Anterior cingulate cortex (tissue), 58 donors: ENCODE data around the gene CIAO3.
"Not testable (repeated sequence)": the region's sequence is repeated elsewhere in the genome, so short reads cannot be mapped to it uniquely, and the experiment has no call there.

Experiments used
- DNase-seq, 58 donors: peaks; one replicate each; lab custom pipeline; 2025; lab: John Stamatoyannopoulos, UW

The CIAO3 gene

DNA sequence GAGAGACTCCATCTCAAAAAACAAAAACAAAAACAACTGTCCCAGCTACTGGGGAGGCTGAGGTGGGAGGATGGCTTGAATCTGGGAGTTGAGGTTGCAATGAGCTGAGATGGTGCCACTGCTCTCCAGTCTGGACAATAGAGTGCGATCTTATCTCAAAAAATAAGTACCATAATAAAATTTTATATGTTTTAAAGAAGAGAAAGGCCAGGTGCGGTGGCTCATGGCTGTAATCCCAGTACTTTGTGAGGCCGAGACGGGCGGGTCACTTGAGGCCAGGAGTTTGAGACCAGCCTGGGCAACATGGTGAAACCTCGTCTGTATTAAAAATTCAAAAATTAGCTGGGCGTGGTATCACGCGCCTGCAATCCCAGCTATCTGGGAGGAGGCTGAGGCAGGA, 36.0 kb upstream of the CIAO3 start:
- DNase-seq, result no peak

DNA sequence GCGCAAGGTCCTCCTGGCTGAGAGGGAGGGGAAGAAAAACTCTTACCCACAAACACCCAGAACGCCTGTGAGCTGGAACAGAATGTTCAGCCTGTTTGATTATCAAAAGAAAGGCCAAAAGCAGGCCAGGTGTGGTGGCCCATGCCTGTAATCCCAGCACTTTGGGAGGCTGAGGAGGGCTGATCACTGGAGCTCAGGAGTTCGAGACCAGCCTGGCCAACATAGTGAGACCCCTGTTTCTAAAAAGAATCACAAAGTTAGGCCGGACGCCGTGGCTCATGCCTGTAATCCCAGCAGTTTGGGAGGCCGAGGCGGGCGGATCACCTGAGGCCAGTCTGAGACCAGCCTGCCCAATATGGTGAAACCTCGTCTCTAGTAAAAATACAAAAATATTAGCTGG, 35.5 kb upstream of the CIAO3 start:
- DNase-seq, result not testable (repeated sequence)

DNA sequence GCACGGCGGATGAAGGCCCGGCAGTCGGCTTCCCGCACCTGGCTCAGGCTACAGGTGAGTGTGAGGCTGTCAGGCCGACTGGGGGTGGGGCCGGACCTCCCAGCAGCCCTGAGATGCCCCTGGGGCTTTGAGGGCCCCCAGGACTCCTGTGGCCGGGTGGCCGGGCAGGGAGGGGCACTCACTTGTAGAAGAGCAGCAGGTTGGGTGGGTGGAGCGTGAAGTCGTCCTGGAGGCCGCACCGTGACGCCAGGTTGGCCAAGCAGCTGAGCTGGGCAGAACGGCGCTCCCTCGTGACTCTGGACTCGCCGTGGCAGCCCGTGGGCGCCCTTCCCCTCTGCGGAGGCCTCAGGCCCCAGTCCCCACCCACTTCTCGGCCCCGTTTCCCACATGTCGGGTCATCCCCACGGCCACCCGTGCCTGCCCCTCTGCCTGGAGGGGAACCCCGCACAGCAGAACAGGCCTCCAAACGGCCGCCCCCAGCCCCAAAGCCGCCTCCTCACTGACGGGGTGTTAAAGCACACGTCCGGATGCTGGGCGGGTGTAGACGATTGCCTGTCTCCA, 34.5 kb upstream of the CIAO3 start:
- DNase-seq, result no peak

DNA sequence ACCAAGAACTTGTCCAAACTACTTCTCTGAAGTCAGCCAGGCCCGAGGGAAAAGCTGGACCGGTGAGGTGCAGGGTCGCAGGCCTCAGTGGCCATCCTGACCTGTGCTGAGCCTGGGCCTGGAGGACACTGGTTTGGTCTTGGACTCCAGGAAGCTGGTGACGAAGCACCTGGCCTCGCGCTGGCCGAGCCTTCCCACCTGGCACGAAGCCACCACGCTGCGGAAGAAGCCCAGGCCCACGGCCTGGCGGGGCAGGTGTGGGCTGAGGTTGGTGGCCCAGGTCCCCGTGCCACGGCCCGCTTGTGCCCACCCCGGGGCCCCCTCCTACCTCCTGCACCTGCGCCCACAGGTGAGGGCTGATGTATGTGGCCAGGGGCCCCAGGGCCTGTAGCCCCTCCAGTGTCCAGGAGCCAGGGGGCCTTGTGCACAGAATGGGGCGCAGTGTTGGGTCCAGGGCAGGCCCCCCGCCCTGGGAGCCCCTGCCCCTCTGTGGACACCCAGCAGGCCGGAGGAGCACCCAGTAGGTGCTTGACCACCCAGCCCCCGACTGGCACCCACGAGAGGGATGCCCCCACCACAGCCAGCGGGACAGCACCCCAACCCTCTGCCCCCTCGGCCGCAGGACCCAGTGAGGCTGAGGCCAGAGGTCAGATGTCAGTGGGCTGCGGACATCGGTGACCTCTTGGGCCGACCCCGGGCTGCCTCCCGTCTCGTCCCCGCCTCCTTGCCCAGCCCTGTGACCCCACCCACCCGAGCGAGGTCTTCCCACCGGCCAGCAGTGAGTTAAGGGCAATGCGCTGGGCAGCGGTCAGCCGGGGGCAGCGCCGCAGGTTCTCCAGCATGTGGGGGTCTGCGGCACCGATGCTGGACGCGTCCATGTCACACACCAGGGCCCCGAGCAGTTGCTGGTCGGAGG, 33.5 kb upstream of the CIAO3 start:
- no peak for DNase-seq

DNA sequence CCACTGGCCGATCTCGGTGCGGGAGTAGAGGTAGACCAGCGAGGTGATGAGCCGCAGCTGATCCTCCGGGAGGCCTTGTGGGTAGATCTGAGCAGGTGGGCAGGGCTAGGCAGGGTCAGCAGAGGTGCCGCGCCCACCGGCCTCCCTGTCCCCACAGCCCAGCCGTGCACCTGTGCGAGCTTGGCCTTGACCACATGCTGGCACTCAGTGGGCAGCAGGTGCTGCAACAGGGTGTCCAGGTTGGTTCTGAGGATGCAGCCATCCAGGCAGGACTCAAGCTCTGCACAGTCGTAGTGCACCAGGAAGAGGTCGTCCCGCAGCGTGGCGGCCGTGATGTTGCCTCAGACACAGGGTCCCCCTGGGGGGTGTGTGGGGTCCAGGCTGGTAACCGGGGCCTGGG, 32.2 kb upstream of the CIAO3 start:
- DNase-seq, result no peak

DNA sequence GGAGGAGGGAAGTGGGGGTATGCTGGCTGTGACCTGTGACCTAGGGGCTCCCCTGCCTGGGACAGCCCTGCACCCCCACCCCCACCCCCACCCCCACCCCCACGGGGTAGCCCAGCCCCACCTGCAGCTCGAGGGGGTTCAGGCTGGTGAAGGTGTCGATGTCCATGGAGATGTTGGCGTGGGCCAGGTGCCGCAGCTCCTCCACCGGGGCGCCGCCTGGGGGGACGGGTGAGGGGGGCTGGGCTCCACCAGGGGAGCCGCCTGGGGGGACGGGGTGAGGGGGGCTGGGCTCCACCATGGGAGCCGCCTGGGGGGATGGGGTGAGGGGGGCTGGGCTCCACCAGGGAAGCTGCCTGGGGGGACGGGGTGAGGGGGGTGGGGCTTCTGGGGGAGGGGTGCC, 29.6 kb upstream of the CIAO3 start:
- DNase-seq, result no peak

DNA sequence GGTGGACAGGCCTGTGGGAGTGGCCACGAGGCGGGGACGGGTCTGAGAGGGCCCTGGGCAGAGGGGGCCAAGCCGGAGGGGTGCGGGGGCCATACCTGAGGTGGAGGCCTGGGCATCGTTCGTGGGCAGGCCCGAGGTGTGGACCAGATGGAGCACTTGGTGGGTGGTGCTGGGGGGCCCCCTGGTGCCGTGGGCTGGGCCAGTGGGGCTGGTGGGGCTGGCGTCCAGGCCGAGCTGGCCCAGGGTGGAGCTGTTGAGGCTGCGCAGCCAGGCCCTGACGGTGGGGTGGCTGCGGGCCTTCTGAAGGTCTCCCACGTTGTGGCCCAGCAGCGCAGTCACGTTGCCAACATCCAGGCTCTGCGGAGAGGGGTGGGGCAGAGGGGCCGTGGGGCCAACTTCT, 29.1 kb upstream of the CIAO3 start:
- no peak for DNase-seq

DNA sequence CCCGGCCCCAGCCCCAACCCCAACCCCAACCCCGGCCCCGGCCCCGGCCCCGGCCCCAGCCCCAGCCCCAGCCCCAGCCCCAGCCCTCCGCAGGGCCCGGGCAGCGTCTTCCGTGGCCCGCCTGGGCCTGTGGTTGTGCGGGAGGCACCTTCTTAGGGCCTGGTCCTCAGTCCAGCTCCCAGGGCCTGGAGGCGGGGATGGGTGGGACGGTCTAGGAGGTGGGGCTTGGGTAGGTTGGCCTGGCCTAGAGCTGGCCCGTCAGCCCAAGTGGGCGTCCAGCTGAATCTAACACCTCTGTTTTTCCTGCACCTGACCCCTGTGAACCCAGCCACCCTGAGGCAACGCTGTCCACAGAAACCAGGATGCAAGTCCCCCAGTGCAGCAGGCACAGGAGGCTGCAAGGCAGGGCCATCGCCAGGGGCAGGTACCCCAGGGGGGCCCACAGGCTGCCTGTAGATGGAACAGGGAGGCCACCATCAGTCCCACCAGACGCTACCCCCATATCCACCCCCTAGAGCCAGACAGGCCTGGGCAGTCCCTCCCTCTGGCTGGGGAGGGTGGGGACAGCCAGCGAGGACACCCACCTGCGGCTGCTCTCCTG, 28.5 kb upstream of the CIAO3 start:
- no peak for DNase-seq

DNA sequence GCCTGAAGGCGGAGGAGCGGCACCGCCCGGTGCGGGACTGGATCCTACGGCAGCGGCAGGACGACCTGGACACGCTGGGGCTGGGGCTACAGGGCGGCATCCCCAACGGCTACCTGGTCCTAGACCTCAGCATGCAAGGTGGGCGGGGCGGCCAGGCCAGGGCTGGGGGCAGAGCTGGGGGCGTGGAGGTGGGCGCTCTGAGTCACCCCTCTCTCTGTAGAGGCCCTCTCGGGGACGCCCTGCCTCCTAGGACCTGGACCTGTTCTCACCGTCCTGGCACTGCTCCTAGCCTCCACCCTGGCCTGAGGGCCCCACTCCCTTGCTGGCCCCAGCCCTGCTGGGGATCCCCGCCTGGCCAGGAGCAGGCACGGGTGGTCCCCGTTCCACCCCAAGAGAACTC, 27.6 kb upstream of the CIAO3 start:
- no peak for DNase-seq

DNA sequence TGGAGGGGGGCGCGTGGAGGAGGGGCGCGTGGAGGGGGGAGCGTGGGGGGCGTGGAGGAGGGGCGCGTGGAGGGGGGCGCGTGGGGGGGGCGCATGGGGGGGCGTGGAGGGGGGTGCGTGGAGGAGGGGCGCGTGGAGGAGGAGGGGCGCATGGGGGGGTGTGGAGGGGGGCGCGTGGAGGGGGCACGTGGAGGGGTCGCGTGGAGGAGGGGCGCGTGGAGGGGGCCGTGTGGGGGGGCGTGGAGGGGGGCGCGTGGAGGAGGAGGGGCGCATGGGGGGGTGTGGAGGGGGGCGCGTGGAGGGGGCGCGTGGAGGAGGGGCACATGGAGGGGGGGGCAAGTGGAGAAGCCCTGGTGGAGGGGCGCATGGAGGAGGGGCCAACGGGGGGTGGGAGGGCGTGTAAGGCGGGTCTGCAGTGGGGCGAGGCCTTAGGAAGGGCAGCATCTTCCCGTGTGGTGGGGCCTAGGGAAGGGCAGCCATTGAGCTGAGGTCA, 27.0 kb upstream of the CIAO3 start:
- no peak for DNase-seq

DNA sequence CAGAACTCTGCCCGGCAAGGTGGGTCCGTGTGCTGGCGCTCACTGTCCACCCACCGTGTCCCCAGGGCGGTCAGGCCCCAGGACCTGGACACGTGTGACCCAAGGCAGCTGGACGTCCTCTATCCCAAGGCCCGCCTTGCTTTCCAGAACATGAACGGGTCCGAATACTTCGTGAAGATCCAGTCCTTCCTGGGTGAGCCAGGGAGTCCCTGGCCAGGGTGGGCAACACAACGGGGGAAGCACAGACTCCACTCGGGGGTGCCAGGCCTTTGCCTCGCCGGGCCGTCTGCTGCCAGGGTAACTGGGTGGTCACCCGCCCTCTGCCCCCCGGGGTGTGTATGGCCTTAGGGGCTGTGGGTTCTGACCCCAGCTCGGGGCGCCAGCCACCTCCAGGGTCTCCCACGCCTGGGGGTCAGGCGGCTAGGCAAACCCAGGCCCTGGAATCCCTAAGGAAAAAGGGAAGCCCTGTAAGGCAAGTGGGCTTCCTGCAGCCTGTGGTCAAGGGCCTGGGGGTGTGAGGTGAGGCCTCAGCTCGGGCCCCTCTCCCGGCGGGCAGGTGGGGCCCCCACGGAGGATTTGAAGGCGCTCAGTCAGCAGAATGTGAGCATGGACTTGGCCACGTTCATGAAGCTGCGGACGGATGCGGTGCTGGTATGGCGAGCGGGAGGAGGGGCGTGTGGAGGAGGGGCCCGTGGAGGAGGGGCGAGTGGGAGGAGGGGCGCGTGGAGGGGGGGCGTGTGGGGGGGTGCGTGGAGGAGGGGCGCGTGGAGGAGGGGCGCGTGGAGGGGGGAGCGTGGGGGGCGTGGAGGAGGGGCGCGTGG, 26.2 kb upstream of the CIAO3 start:
- no peak for DNase-seq

DNA sequence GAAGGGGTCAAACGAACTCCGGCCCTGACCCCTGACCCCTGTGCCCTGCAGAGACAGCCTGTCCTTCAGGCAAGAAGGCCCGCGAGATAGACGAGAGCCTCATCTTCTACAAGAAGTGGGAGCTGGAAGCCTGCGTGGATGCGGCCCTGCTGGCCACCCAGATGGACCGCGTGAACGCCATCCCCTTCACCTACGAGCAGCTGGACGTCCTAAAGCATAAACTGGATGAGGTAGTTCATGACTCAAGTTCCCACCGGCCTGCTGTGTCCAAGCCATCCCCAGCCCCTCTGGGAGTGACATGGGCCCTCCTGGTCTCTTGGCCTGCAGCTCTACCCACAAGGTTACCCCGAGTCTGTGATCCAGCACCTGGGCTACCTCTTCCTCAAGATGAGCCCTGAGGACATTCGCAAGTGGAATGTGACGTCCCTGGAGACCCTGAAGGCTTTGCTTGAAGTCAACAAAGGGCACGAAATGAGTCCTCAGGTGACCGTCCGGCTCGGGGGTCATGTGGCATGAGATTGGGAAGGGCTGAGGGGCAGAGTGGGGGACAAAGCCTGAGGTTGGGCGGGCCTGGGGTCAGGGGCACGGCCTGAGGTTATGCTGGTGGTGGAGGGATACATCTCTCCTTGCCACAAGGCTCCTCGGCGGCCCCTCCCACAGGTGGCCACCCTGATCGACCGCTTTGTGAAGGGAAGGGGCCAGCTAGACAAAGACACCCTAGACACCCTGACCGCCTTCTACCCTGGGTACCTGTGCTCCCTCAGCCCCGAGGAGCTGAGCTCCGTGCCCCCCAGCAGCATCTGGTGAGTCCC, 25.4 kb upstream of the CIAO3 start:
- no peak for DNase-seq

DNA sequence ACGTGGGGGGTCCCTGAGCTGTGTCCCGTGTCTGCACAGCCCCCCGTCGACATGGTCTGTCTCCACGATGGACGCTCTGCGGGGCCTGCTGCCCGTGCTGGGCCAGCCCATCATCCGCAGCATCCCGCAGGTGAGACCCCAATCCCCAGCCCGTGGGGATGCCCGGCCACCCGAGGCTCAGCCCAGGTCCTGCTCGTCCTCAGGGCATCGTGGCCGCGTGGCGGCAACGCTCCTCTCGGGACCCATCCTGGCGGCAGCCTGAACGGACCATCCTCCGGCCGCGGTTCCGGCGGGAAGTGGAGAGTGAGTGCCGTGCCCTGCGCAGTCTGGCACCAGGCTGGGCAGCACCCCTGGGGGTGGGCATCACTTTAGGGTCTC, 24.7 kb upstream of the CIAO3 start:
- DNase-seq, result no peak

DNA sequence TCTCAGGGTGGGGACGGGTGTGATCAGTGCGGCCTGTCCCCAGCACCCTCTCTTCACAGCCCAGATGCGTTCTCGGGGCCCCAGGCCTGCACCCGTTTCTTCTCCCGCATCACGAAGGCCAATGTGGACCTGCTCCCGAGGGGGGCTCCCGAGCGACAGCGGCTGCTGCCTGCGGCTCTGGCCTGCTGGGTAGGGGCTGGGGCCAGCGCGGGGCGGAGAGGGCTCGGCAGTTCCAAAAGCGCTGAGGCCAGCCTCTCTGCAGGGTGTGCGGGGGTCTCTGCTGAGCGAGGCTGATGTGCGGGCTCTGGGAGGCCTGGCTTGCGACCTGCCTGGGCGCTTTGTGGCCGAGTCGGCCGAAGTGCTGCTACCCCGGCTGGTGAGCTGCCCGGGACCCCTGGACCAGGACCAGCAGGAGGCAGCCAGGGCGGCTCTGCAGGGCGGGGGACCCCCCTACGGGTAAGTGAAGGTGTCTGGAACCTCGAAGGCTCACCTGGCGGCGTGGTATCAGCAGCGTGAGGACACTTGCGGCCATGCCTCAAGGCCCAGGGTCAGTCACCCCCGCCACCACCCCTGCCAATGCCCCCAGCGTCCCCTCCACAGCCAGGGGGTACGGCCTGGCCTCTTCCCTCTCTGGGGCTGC, 24.2 kb upstream of the CIAO3 start:
- no peak for DNase-seq

DNA sequence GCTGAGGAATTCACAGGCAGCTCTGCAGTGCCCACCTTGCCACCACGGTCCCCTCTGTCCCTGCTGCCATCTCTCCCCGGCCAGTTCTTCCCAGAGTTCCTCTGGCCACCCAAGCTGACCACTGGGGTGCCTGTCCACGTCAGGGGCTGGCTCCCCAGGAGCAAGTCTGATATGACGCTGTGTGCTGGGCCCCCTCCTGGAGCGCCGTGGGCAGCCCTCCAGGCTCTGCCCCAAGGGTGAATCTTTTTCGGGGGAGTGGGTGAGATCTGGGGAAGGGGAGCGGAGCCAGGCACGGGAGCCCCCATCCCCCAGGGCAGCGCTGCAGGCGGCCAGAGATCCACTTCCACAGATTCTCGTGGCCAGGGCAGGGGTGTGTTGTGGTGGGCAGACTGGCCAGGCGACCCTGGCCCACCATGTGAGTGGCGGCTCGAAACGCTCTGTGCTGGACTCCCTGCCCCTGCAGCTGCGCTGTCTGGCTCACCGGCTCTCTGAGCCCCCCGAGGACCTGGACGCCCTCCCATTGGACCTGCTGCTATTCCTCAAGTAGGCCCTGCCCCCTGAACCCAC, 23.5 kb upstream of the CIAO3 start:
- no peak for DNase-seq

DNA sequence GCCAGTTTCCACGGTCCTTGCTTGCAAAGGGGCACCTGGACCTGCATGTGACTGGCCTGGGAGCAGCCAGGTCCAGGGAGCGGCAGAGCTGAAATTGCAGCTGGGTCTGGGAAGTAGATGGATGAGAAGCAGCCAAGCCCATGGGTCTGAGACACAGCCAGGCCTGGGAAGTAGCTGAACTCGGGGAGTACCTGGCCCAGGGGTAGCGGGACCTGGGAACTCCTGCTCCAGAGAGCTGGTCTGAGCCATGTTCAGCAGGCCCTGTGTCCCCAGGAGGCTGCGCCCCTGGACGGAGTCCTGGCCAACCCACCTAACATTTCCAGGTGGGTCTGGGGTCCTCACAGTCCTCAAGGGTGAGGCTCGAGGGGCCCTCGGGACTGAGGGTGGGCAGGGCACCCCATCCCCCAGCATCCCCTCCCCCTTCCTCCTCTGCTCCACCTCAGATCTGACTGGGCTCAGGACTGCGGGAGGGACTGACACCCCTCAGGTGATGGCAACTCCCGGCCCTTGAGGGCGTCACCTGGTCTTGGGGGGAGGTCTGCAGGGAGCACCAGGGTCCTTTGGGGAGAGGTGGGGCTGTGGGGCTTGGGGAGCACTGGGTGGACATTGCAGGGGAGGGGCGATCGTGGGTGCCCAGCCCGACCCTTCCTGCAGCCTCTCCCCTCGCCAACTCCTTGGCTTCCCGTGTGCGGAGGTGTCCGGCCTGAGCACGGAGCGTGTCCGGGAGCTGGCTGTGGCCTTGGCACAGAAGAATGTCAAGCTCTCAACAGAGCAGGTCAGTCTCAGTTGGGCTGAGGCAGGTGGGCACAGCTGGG, 22.8 kb upstream of the CIAO3 start:
- no peak for DNase-seq

DNA sequence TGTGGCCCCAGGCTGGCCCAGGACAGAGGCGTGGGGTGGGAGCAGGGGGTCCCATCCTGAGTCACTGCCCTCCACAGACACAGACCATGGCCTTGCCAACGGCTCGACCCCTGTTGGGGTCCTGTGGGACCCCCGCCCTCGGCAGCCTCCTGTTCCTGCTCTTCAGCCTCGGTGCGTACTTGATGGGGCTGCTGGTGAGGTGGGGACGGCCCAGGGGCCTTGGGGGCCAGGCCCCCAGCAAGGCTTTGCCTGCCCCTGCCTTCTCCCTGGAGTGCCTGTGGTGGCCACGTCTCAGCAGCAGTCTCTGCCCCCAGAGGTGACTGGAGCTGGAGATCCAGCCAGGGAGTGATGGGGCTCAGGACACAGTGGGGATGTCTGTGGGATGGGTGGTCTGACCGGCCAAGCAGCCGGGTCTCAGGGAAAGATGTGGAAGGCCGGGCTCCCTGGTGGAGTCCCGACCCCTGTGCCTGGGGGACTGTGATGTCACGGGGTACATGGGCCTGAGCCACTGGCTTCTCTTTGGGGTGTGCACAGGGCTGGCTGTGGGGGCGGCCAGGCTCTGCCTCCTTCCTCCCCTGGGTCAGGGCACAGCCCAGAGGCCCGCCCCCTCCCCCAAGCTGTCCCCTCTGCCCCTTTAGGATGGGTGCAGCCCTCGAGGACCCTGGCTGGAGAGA, 21.9 kb upstream of the CIAO3 start:
- no peak for DNase-seq
